LNCAP (cell line): ENCODE results near the gene CNKSR3.

Experiments
- TF ChIP-seq, protein P1 (sequence below): fragments of 450-650 bp; IDR thresholded peaks from 2 replicates; pipeline ENCODE4 v1.5.1; 2017; ENCODE audit warnings: mild to moderate bottlenecking

Gene CNKSR3

GRCh38 chr6:154536255-154536654, 25.8 kb upstream of the CNKSR3 start:
- TF ChIP-seq, protein P1, sequence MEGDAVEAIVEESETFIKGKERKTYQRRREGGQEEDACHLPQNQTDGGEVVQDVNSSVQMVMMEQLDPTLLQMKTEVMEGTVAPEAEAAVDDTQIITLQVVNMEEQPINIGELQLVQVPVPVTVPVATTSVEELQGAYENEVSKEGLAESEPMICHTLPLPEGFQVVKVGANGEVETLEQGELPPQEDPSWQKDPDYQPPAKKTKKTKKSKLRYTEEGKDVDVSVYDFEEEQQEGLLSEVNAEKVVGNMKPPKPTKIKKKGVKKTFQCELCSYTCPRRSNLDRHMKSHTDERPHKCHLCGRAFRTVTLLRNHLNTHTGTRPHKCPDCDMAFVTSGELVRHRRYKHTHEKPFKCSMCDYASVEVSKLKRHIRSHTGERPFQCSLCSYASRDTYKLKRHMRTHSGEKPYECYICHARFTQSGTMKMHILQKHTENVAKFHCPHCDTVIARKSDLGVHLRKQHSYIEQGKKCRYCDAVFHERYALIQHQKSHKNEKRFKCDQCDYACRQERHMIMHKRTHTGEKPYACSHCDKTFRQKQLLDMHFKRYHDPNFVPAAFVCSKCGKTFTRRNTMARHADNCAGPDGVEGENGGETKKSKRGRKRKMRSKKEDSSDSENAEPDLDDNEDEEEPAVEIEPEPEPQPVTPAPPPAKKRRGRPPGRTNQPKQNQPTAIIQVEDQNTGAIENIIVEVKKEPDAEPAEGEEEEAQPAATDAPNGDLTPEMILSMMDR = no peak

DNA sequence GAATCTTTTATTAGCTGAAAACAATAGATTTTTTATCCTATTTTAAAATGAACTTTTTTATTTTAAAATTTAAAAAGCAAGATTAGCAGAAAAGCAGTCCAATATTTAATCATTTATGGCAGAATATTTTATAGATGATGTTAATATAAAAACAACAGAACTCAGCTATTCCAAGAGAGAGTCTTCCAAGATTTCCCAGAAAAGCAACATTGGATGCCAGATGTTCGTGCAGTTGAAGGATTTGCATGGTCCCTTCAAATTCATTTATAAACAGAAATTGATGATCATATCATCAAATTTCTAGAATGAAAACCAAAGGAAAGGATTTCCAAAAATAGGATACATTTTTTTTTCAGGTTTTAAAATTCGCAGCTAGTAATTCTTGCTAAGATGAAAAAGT, 25.4 kb upstream of the CNKSR3 start:
- TF ChIP-seq, protein P1 = no peak

DNA sequence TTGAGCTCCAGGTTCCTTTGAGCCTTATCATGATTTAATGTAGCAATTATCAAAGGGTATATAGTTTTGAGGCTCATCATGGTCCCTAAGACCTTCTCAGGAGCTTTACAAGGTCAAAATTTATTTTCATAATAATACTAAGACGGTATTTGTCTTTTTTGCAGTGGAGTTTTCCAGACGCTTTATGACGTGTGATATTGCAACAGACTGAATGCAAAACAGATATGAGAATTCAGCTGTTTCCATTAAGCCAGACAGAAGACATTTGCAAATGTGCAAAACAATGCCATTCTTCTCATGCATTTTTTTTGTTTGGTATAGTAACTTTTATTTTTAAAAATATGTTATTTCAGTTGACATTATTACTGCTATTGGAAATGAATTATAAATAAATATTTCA, 24.7 kb upstream of the CNKSR3 start:
- TF ChIP-seq, protein P1 = no peak

DNA sequence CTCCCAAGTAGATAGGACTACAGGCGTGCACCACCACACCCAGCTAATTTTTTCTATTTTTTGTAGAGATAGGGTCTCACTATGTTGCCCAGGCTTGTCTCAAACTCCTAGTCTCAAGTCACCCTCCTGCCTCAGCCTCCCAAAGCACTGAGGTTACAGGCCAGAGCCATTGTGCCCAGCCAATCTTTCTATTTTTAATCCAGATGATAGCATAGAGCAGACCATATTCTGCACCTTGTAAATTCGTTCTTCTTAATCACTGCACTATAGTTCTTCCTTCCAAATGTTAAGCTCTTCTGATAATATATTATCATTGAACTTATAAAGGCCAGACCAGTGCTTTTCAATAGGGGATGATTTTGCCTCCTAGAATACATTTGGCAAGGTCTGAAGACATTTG, 24.0 kb upstream of the CNKSR3 start:
- TF ChIP-seq, protein P1 = no peak

- TF ChIP-seq, protein P1 = no peak
These were observed 21.9 kb upstream of the CNKSR3 start for GRCh38 chr6:154532426-154532825.

- TF ChIP-seq, protein P1 = no peak
These were observed 19.5 kb upstream of the CNKSR3 start for GRCh38 chr6:154529957-154530356.

GRCh38 chr6:154528310-154528915, 17.9 kb upstream of the CNKSR3 start:
- TF ChIP-seq, protein P1 = no peak

DNA sequence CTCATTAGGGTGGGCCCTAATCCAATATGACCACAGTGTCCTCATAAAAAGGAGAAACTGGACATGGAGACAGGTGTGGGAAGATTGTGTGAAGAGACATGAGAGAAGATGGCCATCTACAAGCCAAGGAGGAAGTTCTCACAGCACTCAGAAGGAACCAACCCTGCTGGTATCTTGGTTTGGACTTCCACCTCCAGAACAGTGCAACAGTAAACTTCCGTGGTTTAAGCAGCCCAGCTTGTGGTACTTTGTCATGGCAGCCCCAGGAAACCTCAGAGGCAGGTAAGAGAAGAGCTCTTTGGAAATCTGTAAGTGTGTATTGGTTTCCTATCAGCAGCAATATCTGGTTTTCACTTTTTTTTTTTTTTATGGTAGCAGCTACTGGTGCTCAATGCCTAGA, 16.5 kb upstream of the CNKSR3 start:
- TF ChIP-seq, protein P1 = no peak
